HG03135 (cell line): ENCODE measurements around the gene RBM3.

Source experiments
- ATAC-seq: cut with Tn5 transposase; IDR thresholded peaks from one replicate; pipeline ENCODE4 v1.9.1; 2021; ENCODE audit warnings: mild to moderate bottlenecking, moderate library complexity; ENCODE audit not compliant: unreplicated experiment

Gene RBM3

GRCh38 chrX:48617542-48618340, 43.5 kb downstream of the RBM3 start:
- no peak for ATAC-seq

- no peak for ATAC-seq
These were observed 52.4 kb downstream of the RBM3 start for GRCh38 chrX:48626401-48627298.
